Chondrocyte (in vitro differentiated cells): ENCODE results near the gene ZNF358. TPM values are rescaled to one million over a fixed set of nuclear protein-coding genes. Genes with fewer than 3 reads are reported as not detected.

Experiments used
- DNase-seq: peaks from one replicate; pipeline ENCODE4 v3.0.0; 2021; ENCODE audit warnings: mixed read lengths, low spot score
- H3K27ac Mint-ChIP-seq: one replicate; pipeline ENCODE4 v1.8.0; 2021; ENCODE audit warnings: mild to moderate bottlenecking, moderate library complexity, mixed read lengths; ENCODE audit not compliant: unreplicated experiment
- H3K27me3 Mint-ChIP-seq: 2 replicates; pipeline ENCODE4 v1.8.0; 2021; ENCODE audit warnings: low read depth, mixed read lengths
- H3K36me3 Mint-ChIP-seq: 2 replicates; pipeline ENCODE4 v1.8.0; 2021; ENCODE audit warnings: low read depth, mixed read lengths
- H3K4me1 Mint-ChIP-seq: 2 replicates; pipeline ENCODE4 v1.8.0; 2021; ENCODE audit warnings: low read depth, mild to moderate bottlenecking, mixed read lengths
- H3K4me3 Mint-ChIP-seq: one replicate; pipeline ENCODE4 v1.8.0; 2021; ENCODE audit warnings: mild to moderate bottlenecking, moderate library complexity, mixed read lengths; ENCODE audit not compliant: unreplicated experiment
- H3K9me3 Mint-ChIP-seq: 2 replicates; pipeline ENCODE4 v1.8.0; 2021; ENCODE audit warnings: low read depth, mixed read lengths
- CTCF ChIP-seq: fragments of 200-600 bp; sonication (generic); IDR thresholded peaks from 2 replicates; pipeline ENCODE4 v1.5.0; 2021; ENCODE audit warnings: antibody characterized with exemption, mild to moderate bottlenecking, moderate library complexity
- total RNA-seq: library from RNA; stranded (reverse); gene quantifications from 3 replicates; pipeline ENCODE4 v1.2.1, GENCODE V29; 2021

Gene ZNF358
- total RNA-seq, 1 donor from 2014 or later: 78.9 TPM

DNA sequence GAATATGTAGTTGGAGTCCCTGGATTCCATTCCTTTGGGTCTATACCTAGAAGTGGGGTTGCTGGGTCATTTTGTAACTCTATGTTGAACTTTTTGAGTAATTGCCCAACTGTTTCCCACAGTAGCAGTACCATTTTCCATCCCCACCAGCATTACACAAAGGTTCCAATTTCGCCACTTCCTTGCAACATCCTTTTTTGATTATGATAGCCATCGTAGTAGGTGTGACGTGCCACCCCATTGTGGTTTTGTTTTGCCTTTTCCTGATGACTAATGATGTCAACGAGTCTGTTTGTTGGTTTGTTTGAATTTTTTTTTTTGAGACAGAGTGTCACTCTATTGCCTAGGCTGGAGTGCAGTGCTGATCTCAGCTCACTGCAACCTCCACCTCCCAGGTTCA, 23.8 kb upstream of the ZNF358 start:
- Mint-ChIP-seq H3K36me3 (no peaks in the 10 kb centered on the region), H3K27me3 (peaks cover 2% of the 10 kb centered on the region), H3K9me3 (no peaks in the 10 kb centered on the region), H3K27ac (no peak overlapping the region), H3K4me1 (peaks cover 14% of the 10 kb centered on the region), H3K4me3 (no peak overlapping the region)
- no peak for TF ChIP-seq CTCF
- no peak for DNase-seq

DNA sequence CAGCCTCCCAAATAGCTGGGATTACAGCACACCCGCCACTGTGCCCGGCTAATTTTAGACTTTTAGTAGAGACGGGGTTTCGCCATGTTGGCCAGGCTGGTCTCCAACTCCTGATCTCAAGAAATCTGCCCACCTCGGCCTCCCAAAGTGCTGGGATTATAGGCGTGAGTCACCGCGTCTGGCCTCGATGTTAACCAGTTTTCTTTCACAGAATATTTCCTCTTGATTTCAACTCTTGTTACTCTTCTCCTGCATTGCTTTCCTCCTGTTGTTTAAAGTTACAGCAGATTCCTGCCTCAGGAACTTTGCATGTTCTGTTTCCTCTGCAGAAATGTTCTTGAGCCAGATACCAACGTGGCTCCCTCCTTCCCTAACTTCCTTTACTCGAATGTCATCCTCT, 23.3 kb upstream of the ZNF358 start:
- peaks cover 14% of the 10 kb centered on the region for H3K4me1 Mint-ChIP-seq
- no peak for TF ChIP-seq CTCF
- no peaks in the 10 kb centered on the region for H3K36me3 Mint-ChIP-seq
- no peak overlapping the region for H3K27ac Mint-ChIP-seq
- no peak overlapping the region for H3K4me3 Mint-ChIP-seq
- H3K9me3 Mint-ChIP-seq: no peaks in the 10 kb centered on the region
- peaks cover 5% of the 10 kb centered on the region for H3K27me3 Mint-ChIP-seq
- DNase-seq: no peak

- Mint-ChIP-seq H3K4me1 (peaks cover 8% of the 10 kb centered on the region), H3K36me3 (no peaks in the 10 kb centered on the region), H3K27ac (peak overlapping the region; percentile 27), H3K4me3 (no peak overlapping the region), H3K9me3 (no peaks in the 10 kb centered on the region), H3K27me3 (peaks cover 11% of the 10 kb centered on the region)
- no peak for DNase-seq
- TF ChIP-seq CTCF: peak; percentile 30
Observed at GRCh38 chr19:7494416-7495098, 21.3 kb upstream of the ZNF358 start.

DNA sequence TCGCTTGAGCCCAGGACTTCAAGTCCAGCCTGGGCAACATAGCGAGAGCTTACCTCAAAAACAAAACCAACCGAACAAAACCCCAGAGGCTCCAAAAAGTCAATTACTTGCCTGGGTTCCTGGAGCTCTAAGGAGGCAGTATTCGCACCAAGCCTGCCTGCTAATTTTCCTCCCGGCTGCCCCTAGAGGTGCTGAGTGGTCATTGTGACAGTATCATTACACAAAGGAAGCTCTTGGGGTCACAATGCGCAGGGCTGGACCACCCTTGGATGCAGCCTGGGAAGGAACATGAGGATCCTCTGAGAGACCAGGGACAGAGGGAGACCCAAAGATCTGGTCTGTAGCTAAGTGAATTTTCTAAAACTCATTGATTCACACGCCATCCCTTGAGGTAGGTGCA, 18.6 kb upstream of the ZNF358 start:
- H3K36me3 Mint-ChIP-seq: no peaks in the 10 kb centered on the region

GRCh38 chr19:7500811-7501450, 15.0 kb upstream of the ZNF358 start:
- H3K9me3 Mint-ChIP-seq: no peaks in the 10 kb centered on the region
- peak overlapping the region; percentile 66 for H3K4me3 Mint-ChIP-seq
- no peak for DNase-seq
- peaks cover 13% of the 10 kb centered on the region for H3K27me3 Mint-ChIP-seq
- peak; percentile 34 for TF ChIP-seq CTCF
- H3K4me1 Mint-ChIP-seq: no peaks in the 10 kb centered on the region
- no peaks in the 10 kb centered on the region for H3K36me3 Mint-ChIP-seq
- H3K27ac Mint-ChIP-seq: no peak overlapping the region

More for the DNA sequence above, 18.6 kb upstream of the ZNF358 start:
- H3K27me3 Mint-ChIP-seq: peaks cover 13% of the 10 kb centered on the region
- no peak for DNase-seq
- H3K9me3 Mint-ChIP-seq: no peaks in the 10 kb centered on the region
- peak; percentile 71 for TF ChIP-seq CTCF
- no peak overlapping the region for H3K4me3 Mint-ChIP-seq
- peaks cover 7% of the 10 kb centered on the region for H3K4me1 Mint-ChIP-seq
- no peak overlapping the region for H3K27ac Mint-ChIP-seq
